PFSK-1 (cell line): Measurements from ENCODE around the gene EEF1AKMT4.

Experiments used
- POLR2AphosphoS5 ChIP-seq: IDR thresholded peaks from 2 replicates; pipeline ENCODE4 v1.6.1; 2012; ENCODE audit warnings: low read depth, mild to moderate bottlenecking, control low read depth, low read length, moderate library complexity
- SIN3A ChIP-seq: IDR thresholded peaks from 2 replicates; pipeline ENCODE4 v1.6.1; 2012; ENCODE audit warnings: mild to moderate bottlenecking, low read length, moderate library complexity, borderline replicate concordance; ENCODE audit not compliant: insufficient read depth
- TAF1 ChIP-seq: IDR thresholded peaks from 2 replicates; pipeline ENCODE4 v1.6.1; 2012; ENCODE audit warnings: low read length, control low read depth, borderline replicate concordance; ENCODE audit not compliant: insufficient read depth
- TF ChIP-seq, protein P1 (sequence below), 2 experiments: IDR thresholded peaks; 2 replicates each; pipeline versions ENCODE4 v1.6.1 to v1.8.0; 2011 to 2012; ENCODE audit warnings: low read depth in 2 of 2, low read length in 2 of 2, control low read depth in 1 of 2, inconsistent platforms in 1 of 2, mild to moderate bottlenecking in 1 of 2, moderate library complexity in 1 of 2; ENCODE audit not compliant: insufficient read depth in 1 of 2

DNA sequence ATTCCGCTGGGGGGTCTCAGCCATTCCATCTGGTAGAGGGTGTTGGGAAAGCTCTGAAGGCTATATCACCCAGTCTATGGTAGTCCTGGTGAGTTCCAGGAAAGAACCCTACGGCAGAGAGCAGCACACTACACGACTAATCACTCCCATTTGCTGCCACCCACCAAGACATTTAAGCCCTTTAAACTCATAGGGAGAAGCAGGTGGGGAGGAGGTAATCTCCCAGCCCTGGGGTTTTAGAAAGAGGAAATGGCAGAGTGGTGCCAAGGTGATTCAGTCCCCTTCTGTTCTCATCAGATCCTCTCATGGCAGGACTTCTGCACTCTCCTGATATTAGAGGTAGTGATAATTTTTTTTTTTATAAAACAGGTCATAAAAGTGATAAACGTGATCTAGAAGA is 30.7 kb upstream of the EEF1AKMT4 start:
- TF ChIP-seq, protein P1, sequence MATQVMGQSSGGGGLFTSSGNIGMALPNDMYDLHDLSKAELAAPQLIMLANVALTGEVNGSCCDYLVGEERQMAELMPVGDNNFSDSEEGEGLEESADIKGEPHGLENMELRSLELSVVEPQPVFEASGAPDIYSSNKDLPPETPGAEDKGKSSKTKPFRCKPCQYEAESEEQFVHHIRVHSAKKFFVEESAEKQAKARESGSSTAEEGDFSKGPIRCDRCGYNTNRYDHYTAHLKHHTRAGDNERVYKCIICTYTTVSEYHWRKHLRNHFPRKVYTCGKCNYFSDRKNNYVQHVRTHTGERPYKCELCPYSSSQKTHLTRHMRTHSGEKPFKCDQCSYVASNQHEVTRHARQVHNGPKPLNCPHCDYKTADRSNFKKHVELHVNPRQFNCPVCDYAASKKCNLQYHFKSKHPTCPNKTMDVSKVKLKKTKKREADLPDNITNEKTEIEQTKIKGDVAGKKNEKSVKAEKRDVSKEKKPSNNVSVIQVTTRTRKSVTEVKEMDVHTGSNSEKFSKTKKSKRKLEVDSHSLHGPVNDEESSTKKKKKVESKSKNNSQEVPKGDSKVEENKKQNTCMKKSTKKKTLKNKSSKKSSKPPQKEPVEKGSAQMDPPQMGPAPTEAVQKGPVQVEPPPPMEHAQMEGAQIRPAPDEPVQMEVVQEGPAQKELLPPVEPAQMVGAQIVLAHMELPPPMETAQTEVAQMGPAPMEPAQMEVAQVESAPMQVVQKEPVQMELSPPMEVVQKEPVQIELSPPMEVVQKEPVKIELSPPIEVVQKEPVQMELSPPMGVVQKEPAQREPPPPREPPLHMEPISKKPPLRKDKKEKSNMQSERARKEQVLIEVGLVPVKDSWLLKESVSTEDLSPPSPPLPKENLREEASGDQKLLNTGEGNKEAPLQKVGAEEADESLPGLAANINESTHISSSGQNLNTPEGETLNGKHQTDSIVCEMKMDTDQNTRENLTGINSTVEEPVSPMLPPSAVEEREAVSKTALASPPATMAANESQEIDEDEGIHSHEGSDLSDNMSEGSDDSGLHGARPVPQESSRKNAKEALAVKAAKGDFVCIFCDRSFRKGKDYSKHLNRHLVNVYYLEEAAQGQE (IDR thresholded peaks at IDR 0.05; ENCODE audit: insufficient read depth in 1 of 2, low read depth in 2 of 2, low read length in 2 of 2) = no peak
- TF ChIP-seq POLR2AphosphoS5 (no peak), TAF1 (no peak), SIN3A (no peak)
